ENCODE data around the gene DOCK7.

DOCK7 gene

GRCh38 chr1:62593825-62594394 lies 94.3 kb downstream of the DOCK7 start:
- H3K14ac ChIP-seq (ENCODE audit: low read length) = no peak overlapping the region
- H3K4ac ChIP-seq (ENCODE audit: low read depth, low read length) = no peak overlapping the region
- H4K8ac ChIP-seq (ENCODE audit: low read depth, low read length) = no peak overlapping the region
- H3K36me3 ChIP-seq (ENCODE audit: control insufficient read depth in 1 of 2, insufficient read depth in 2 of 2, low read length in 2 of 2) = no peaks in the 10 kb centered on the region
- H2AFZ ChIP-seq (ENCODE audit: insufficient read depth, low read length, poor library complexity) = no peak overlapping the region
- no peaks in the 10 kb centered on the region for H3K4me1 ChIP-seq (ENCODE audit: control insufficient read depth in 1 of 2, insufficient read depth in 2 of 2, low read length in 2 of 2)
- H3K4me2 ChIP-seq (ENCODE audit: low read length) = no peak overlapping the region
- peak in 1 of 2 donors; percentile 19 for DNase-seq
- H2AK5ac ChIP-seq (ENCODE audit: low read length) = no peak overlapping the region
- H4K91ac ChIP-seq (ENCODE audit: low read depth, low read length) = no peak overlapping the region
- no peak overlapping the region for H3K18ac ChIP-seq (ENCODE audit: low read length)
- no CpG with 5 or more reads among the region's 2 CpGs for WGBS (ENCODE audit: extremely low coverage, insufficient coverage, insufficient read length)
- no peak overlapping the region for H3K4me3 ChIP-seq (ENCODE audit: low read depth, low read length)
- no peak overlapping the region for H3K23ac ChIP-seq (ENCODE audit: low read length)
- H3K9me3 ChIP-seq (ENCODE audit: insufficient read depth, low read depth, low read length) = no peaks in the 10 kb centered on the region
- no peak overlapping the region for H2BK5ac ChIP-seq (ENCODE audit: low read depth, low read length, poor library complexity)
- no peak overlapping the region for H2BK120ac ChIP-seq (ENCODE audit: insufficient read depth, low read length, poor library complexity)
- H3K79me1 ChIP-seq (ENCODE audit: low read length) = no peaks in the 10 kb centered on the region
- no peak overlapping the region for H3K27ac ChIP-seq (ENCODE audit: low read depth, low read length)
- H2BK12ac ChIP-seq (ENCODE audit: low read length) = no peak overlapping the region
- no peaks in the 10 kb centered on the region for H3K27me3 ChIP-seq (ENCODE audit: insufficient read depth, low read length)
- H4K12ac ChIP-seq (ENCODE audit: low read depth, low read length) = no peak overlapping the region
- no peak overlapping the region for H3K9ac ChIP-seq (ENCODE audit: low read length)
- no peaks in the 10 kb centered on the region for H3K79me2 ChIP-seq (ENCODE audit: control insufficient read depth, insufficient read depth, low read length, poor library complexity)

GRCh38 chr1:62590970-62591368 lies 97.2 kb downstream of the DOCK7 start:
- Histone ChIP-seq H3K18ac (ENCODE audit: low read length) (no peak overlapping the region), H3K14ac (ENCODE audit: low read length) (no peak overlapping the region), H3K4me1 (ENCODE audit: control insufficient read depth in 1 of 2, insufficient read depth in 2 of 2, low read length in 2 of 2) (no peaks in the 10 kb centered on the region), H2AK5ac (ENCODE audit: low read length) (no peak overlapping the region), H3K4ac (ENCODE audit: low read depth, low read length) (no peak overlapping the region), H3K9me3 (ENCODE audit: insufficient read depth, low read depth, low read length) (no peaks in the 10 kb centered on the region), H3K4me3 (ENCODE audit: low read depth, low read length) (no peak overlapping the region), H3K27ac (ENCODE audit: low read depth, low read length) (no peak overlapping the region), H3K79me1 (ENCODE audit: low read length) (no peaks in the 10 kb centered on the region), H3K79me2 (ENCODE audit: control insufficient read depth, insufficient read depth, low read length, poor library complexity) (no peaks in the 10 kb centered on the region), H3K23ac (ENCODE audit: low read length) (no peak overlapping the region), H2BK12ac (ENCODE audit: low read length) (no peak overlapping the region), H4K8ac (ENCODE audit: low read depth, low read length) (no peak overlapping the region), H3K4me2 (ENCODE audit: low read length) (no peak overlapping the region), H4K91ac (ENCODE audit: low read depth, low read length) (no peak overlapping the region), H2AFZ (ENCODE audit: insufficient read depth, low read length, poor library complexity) (no peak overlapping the region), H3K27me3 (ENCODE audit: insufficient read depth, low read length) (no peaks in the 10 kb centered on the region), H3K9ac (ENCODE audit: low read length) (no peak overlapping the region), H3K36me3 (ENCODE audit: control insufficient read depth in 1 of 2, insufficient read depth in 2 of 2, low read length in 2 of 2) (no peaks in the 10 kb centered on the region), H2BK120ac (ENCODE audit: insufficient read depth, low read length, poor library complexity) (no peak overlapping the region), H2BK5ac (ENCODE audit: low read depth, low read length, poor library complexity) (no peak overlapping the region), H4K12ac (ENCODE audit: low read depth, low read length) (no peak overlapping the region)
- no CpG with 5 or more reads among the region's 1 CpG for WGBS (ENCODE audit: extremely low coverage, insufficient coverage, insufficient read length)
- DNase-seq = no peak

GRCh38 chr1:62590255-62590969 lies 97.8 kb downstream of the DOCK7 start:
- H3K4me1 ChIP-seq (ENCODE audit: control insufficient read depth in 1 of 2, insufficient read depth in 2 of 2, low read length in 2 of 2) = no peaks in the 10 kb centered on the region
- H4K12ac ChIP-seq (ENCODE audit: low read depth, low read length) = no peak overlapping the region
- H3K27me3 ChIP-seq (ENCODE audit: insufficient read depth, low read length) = no peaks in the 10 kb centered on the region
- no peak overlapping the region for H2BK5ac ChIP-seq (ENCODE audit: low read depth, low read length, poor library complexity)
- H4K91ac ChIP-seq (ENCODE audit: low read depth, low read length) = no peak overlapping the region
- H2AK5ac ChIP-seq (ENCODE audit: low read length) = no peak overlapping the region
- H4K8ac ChIP-seq (ENCODE audit: low read depth, low read length) = no peak overlapping the region
- H3K4me3 ChIP-seq (ENCODE audit: low read depth, low read length) = no peak overlapping the region
- H3K36me3 ChIP-seq (ENCODE audit: control insufficient read depth in 1 of 2, insufficient read depth in 2 of 2, low read length in 2 of 2) = no peaks in the 10 kb centered on the region
- no peaks in the 10 kb centered on the region for H3K79me2 ChIP-seq (ENCODE audit: control insufficient read depth, insufficient read depth, low read length, poor library complexity)
- no peak overlapping the region for H3K4me2 ChIP-seq (ENCODE audit: low read length)
- no peak overlapping the region for H2BK12ac ChIP-seq (ENCODE audit: low read length)
- no peak overlapping the region for H2AFZ ChIP-seq (ENCODE audit: insufficient read depth, low read length, poor library complexity)
- no peak overlapping the region for H3K27ac ChIP-seq (ENCODE audit: low read depth, low read length)
- DNase-seq = no peak
- H3K9ac ChIP-seq (ENCODE audit: low read length) = no peak overlapping the region
- no peaks in the 10 kb centered on the region for H3K9me3 ChIP-seq (ENCODE audit: insufficient read depth, low read depth, low read length)
- no peak overlapping the region for H2BK120ac ChIP-seq (ENCODE audit: insufficient read depth, low read length, poor library complexity)
- H3K23ac ChIP-seq (ENCODE audit: low read length) = no peak overlapping the region
- H3K4ac ChIP-seq (ENCODE audit: low read depth, low read length) = no peak overlapping the region
- no peaks in the 10 kb centered on the region for H3K79me1 ChIP-seq (ENCODE audit: low read length)
- WGBS (ENCODE audit: extremely low coverage, insufficient coverage, insufficient read length) = no CpG with 5 or more reads among the region's 4 CpGs
- H3K18ac ChIP-seq (ENCODE audit: low read length) = no peak overlapping the region
- H3K14ac ChIP-seq (ENCODE audit: low read length) = no peak overlapping the region

DNA sequence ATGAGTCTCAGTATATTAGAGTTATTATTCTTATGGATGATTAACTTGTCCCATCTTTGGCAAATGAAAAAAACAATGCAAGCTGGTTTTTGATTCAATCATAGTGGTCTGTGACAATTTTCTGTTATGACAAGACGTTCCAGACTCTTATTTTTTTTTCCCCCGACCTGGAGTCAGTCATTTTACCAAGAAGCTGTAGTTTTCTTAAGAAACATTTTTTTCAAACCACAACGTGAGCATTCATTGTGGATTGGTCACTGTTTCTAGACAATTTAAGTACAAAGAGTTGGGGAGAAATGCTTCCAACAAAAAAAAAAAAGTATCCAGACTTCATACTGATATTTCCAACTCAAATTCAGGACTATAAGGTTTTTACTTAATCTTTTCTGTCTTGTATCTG lies 98.9 kb downstream of the DOCK7 start:
- no peak overlapping the region for H3K27ac ChIP-seq (ENCODE audit: low read depth, low read length)
- no peak overlapping the region for H3K18ac ChIP-seq (ENCODE audit: low read length)
- no peak overlapping the region for H3K4me2 ChIP-seq (ENCODE audit: low read length)
- no peaks in the 10 kb centered on the region for H3K27me3 ChIP-seq (ENCODE audit: insufficient read depth, low read length)
- no peaks in the 10 kb centered on the region for H3K9me3 ChIP-seq (ENCODE audit: insufficient read depth, low read depth, low read length)
- no peak for DNase-seq
- WGBS (ENCODE audit: extremely low coverage, insufficient coverage, insufficient read length) = no CpG with 5 or more reads among the region's 3 CpGs
- no peak overlapping the region for H2BK5ac ChIP-seq (ENCODE audit: low read depth, low read length, poor library complexity)
- H3K23ac ChIP-seq (ENCODE audit: low read length) = no peak overlapping the region
- H3K4me1 ChIP-seq (ENCODE audit: control insufficient read depth in 1 of 2, insufficient read depth in 2 of 2, low read length in 2 of 2) = no peaks in the 10 kb centered on the region
- H3K14ac ChIP-seq (ENCODE audit: low read length) = no peak overlapping the region
- H4K12ac ChIP-seq (ENCODE audit: low read depth, low read length) = no peak overlapping the region
- no peaks in the 10 kb centered on the region for H3K79me1 ChIP-seq (ENCODE audit: low read length)
- no peak overlapping the region for H3K4me3 ChIP-seq (ENCODE audit: low read depth, low read length)
- no peak overlapping the region for H2AFZ ChIP-seq (ENCODE audit: insufficient read depth, low read length, poor library complexity)
- H4K8ac ChIP-seq (ENCODE audit: low read depth, low read length) = no peak overlapping the region
- no peak overlapping the region for H2BK120ac ChIP-seq (ENCODE audit: insufficient read depth, low read length, poor library complexity)
- no peak overlapping the region for H3K9ac ChIP-seq (ENCODE audit: low read length)
- no peak overlapping the region for H2BK12ac ChIP-seq (ENCODE audit: low read length)
- no peak overlapping the region for H2AK5ac ChIP-seq (ENCODE audit: low read length)
- H4K91ac ChIP-seq (ENCODE audit: low read depth, low read length) = no peak overlapping the region
- no peak overlapping the region for H3K4ac ChIP-seq (ENCODE audit: low read depth, low read length)
- H3K79me2 ChIP-seq (ENCODE audit: control insufficient read depth, insufficient read depth, low read length, poor library complexity) = no peaks in the 10 kb centered on the region
- no peaks in the 10 kb centered on the region for H3K36me3 ChIP-seq (ENCODE audit: control insufficient read depth in 1 of 2, insufficient read depth in 2 of 2, low read length in 2 of 2)
